ENCODE data around the gene PTPRD.

DNA sequence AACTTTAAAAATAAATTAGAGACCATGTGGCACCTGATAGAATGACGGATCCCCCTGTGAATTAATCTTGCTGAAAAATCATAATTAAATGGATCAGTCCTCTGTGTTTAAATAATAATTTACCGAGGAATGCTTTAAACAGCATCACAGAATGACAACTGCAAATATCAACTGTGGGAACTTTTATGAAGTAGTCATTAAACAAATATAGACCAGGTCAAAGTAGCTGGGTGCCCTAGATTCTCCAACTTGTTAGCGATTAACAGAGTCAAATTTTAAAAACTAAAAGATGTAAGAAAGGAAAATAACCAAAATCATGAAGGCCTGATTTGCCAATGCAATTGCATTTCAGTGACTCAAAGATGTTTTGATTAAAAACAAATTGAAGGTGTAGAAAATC is 933.4 kb downstream of the PTPRD start:
- TF ChIP-seq, protein P1, sequence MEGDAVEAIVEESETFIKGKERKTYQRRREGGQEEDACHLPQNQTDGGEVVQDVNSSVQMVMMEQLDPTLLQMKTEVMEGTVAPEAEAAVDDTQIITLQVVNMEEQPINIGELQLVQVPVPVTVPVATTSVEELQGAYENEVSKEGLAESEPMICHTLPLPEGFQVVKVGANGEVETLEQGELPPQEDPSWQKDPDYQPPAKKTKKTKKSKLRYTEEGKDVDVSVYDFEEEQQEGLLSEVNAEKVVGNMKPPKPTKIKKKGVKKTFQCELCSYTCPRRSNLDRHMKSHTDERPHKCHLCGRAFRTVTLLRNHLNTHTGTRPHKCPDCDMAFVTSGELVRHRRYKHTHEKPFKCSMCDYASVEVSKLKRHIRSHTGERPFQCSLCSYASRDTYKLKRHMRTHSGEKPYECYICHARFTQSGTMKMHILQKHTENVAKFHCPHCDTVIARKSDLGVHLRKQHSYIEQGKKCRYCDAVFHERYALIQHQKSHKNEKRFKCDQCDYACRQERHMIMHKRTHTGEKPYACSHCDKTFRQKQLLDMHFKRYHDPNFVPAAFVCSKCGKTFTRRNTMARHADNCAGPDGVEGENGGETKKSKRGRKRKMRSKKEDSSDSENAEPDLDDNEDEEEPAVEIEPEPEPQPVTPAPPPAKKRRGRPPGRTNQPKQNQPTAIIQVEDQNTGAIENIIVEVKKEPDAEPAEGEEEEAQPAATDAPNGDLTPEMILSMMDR (IDR thresholded peaks at IDR 0.05) = no peak
- TF ChIP-seq POLR2A (IDR thresholded peaks at IDR 0.05) = no peak

All from Peyer's patch (tissue), 4 donors.